WTC11 (cell line): Measurements from ENCODE around the gene CELSR2. TPM values are rescaled to one million over a fixed set of nuclear protein-coding genes. Genes with fewer than 3 reads are reported as not detected.

Experiments
- ATAC-seq: fragments of 200-7000 bp; cut with Tn5 transposase; 2 replicates; pipeline ENCODE4 v1.10.0; 2021; ENCODE audit warnings: mild to moderate bottlenecking, moderate library complexity
- CTCF ChIA-PET: fragments of 300-600 bp; sonication (Branson Sonifier 250); formaldehyde crosslinking; loops from one replicate; lab custom pipeline; 2021; ENCODE audit warnings: antibody characterized with exemption; lab: Charles Lee
- POLR2A ChIA-PET: fragments of 350-600 bp; sonication (Branson Sonifier 250); formaldehyde crosslinking; loops from one replicate; lab custom pipeline; 2021; ENCODE audit warnings: antibody characterized with exemption; lab: Charles Lee
- DNase-seq: peaks from one replicate; pipeline ENCODE4 v3.0.0; 2021; ENCODE audit warnings: low spot score
- H3K27ac Mint-ChIP-seq: 2 replicates; pipeline ENCODE4 v1.8.0; 2021; ENCODE audit warnings: mixed read lengths
- H3K27me3 Mint-ChIP-seq: 2 replicates; pipeline ENCODE4 v1.8.0; 2021; ENCODE audit warnings: low read depth, mild to moderate bottlenecking, moderate library complexity, mixed read lengths
- H3K36me3 Mint-ChIP-seq: 2 replicates; pipeline ENCODE4 v1.8.0; 2021; ENCODE audit warnings: mixed read lengths
- H3K4me1 Mint-ChIP-seq: 2 replicates; pipeline ENCODE4 v1.8.0; 2022; ENCODE audit warnings: mixed read lengths
- H3K4me3 Mint-ChIP-seq: 2 replicates; pipeline ENCODE4 v1.8.0; 2021; ENCODE audit warnings: mild to moderate bottlenecking, moderate library complexity, mixed read lengths
- H3K9me3 Mint-ChIP-seq: 2 replicates; pipeline ENCODE4 v1.8.0; 2021; ENCODE audit warnings: mixed read lengths
- ATF2 ChIP-seq: sonication (generic); formaldehyde crosslinking; IDR thresholded peaks from 2 replicates; pipeline ENCODE4 v1.8.1; 2022; ENCODE audit warnings: low read depth, missing genetic modification reagents, borderline replicate concordance
- ATF3 ChIP-seq: sonication (generic); formaldehyde crosslinking; conservative IDR thresholded peaks from 2 replicates; pipeline ENCODE4 v1.8.1; 2022; ENCODE audit warnings: mild to moderate bottlenecking, missing genetic modification reagents
- E2F5 ChIP-seq: sonication (generic); formaldehyde crosslinking; IDR thresholded peaks from 2 replicates; pipeline ENCODE4 v1.8.1; 2022; ENCODE audit warnings: mild to moderate bottlenecking, moderate library complexity, missing genetic modification reagents
- EMX1 ChIP-seq: fragments of 250-450 bp; sonication (Bioruptor Pico); IDR thresholded peaks from 2 replicates; pipeline ENCODE4 v1.8.0; 2021; ENCODE audit warnings: mild to moderate bottlenecking
- ESRRA ChIP-seq: sonication (generic); formaldehyde crosslinking; IDR thresholded peaks from 2 replicates; pipeline ENCODE4 v1.8.1; 2022; ENCODE audit warnings: mild to moderate bottlenecking, missing genetic modification reagents, borderline replicate concordance
- FOXJ3 ChIP-seq: sonication (generic); formaldehyde crosslinking; IDR thresholded peaks from 2 replicates; pipeline ENCODE4 v1.9.0; 2021; ENCODE audit warnings: missing genetic modification reagents, mild to moderate bottlenecking, borderline replicate concordance
- FOXK1 ChIP-seq: sonication (generic); formaldehyde crosslinking; IDR thresholded peaks from 2 replicates; pipeline ENCODE4 v1.8.0; 2022; ENCODE audit warnings: mild to moderate bottlenecking, moderate library complexity, missing genetic modification reagents
- FOXP4 ChIP-seq: sonication (generic); formaldehyde crosslinking; IDR thresholded peaks from 2 replicates; pipeline ENCODE4 v1.8.0; 2022; ENCODE audit warnings: mild to moderate bottlenecking, missing genetic modification reagents
- GTF2I ChIP-seq: fragments of 250-450 bp; sonication (Bioruptor Pico); conservative IDR thresholded peaks from 2 replicates; pipeline ENCODE4 v1.4.0; 2021; ENCODE audit warnings: mild to moderate bottlenecking
- IRF2 ChIP-seq: sonication (generic); formaldehyde crosslinking; IDR thresholded peaks from 2 replicates; pipeline ENCODE4 v1.8.0; 2022; ENCODE audit warnings: low read depth, missing genetic modification reagents, borderline replicate concordance
- JUN ChIP-seq: sonication (generic); formaldehyde crosslinking; IDR thresholded peaks from 2 replicates; pipeline ENCODE4 v1.8.0; 2023; ENCODE audit warnings: mild to moderate bottlenecking, missing genetic modification reagents
- KAT7 ChIP-seq: sonication (generic); formaldehyde crosslinking; IDR thresholded peaks from 2 replicates; pipeline ENCODE4 v1.8.1; 2023; ENCODE audit warnings: missing genetic modification reagents, mild to moderate bottlenecking, borderline replicate concordance
- MLX ChIP-seq: sonication (generic); formaldehyde crosslinking; IDR thresholded peaks from 2 replicates; pipeline ENCODE4 v1.8.1; 2023; ENCODE audit warnings: mild to moderate bottlenecking, missing genetic modification reagents, moderate library complexity
- NFE2L1 ChIP-seq: sonication (generic); formaldehyde crosslinking; IDR thresholded peaks from 2 replicates; pipeline ENCODE4 v1.8.1; 2023; ENCODE audit warnings: missing genetic modification reagents
- NR1H2 ChIP-seq: sonication (generic); formaldehyde crosslinking; IDR thresholded peaks from 2 replicates; pipeline ENCODE4 v1.9.0; 2021; ENCODE audit warnings: mild to moderate bottlenecking, moderate library complexity, missing genetic modification reagents
- OVOL2 ChIP-seq: fragments of 250-450 bp; sonication (Bioruptor Pico); IDR thresholded peaks from 2 replicates; pipeline ENCODE4 v1.9.0; 2021; ENCODE audit warnings: mild to moderate bottlenecking, borderline replicate concordance
- SOX15 ChIP-seq: fragments of 250-450 bp; sonication (Bioruptor Pico); IDR thresholded peaks from 2 replicates; pipeline ENCODE4 v1.9.0; 2021; ENCODE audit warnings: mild to moderate bottlenecking
- STAT6 ChIP-seq: sonication (generic); formaldehyde crosslinking; conservative IDR thresholded peaks from 2 replicates; pipeline ENCODE4 v1.8.1; 2023; ENCODE audit warnings: mild to moderate bottlenecking, low read depth, missing genetic modification reagents, moderate library complexity
- TEAD1 ChIP-seq: sonication (generic); formaldehyde crosslinking; IDR thresholded peaks from 2 replicates; pipeline ENCODE4 v1.8.0; 2022; ENCODE audit warnings: mild to moderate bottlenecking, missing genetic modification reagents
- ZBTB21 ChIP-seq: sonication (generic); formaldehyde crosslinking; IDR thresholded peaks from 2 replicates; pipeline ENCODE4 v1.8.1; 2023; ENCODE audit warnings: mild to moderate bottlenecking, missing genetic modification reagents, borderline replicate concordance
- ZNF121 ChIP-seq: sonication (generic); formaldehyde crosslinking; IDR thresholded peaks from 2 replicates; pipeline ENCODE4 v1.8.0; 2023; ENCODE audit warnings: missing genetic modification reagents
- ZNF138 ChIP-seq: sonication (generic); formaldehyde crosslinking; conservative IDR thresholded peaks from 2 replicates; pipeline ENCODE4 v1.8.1; 2022; ENCODE audit warnings: mild to moderate bottlenecking, moderate library complexity, missing genetic modification reagents
- ZNF317 ChIP-seq: sonication (generic); formaldehyde crosslinking; IDR thresholded peaks from 2 replicates; pipeline ENCODE4 v1.8.1; 2023; ENCODE audit warnings: low read depth, mild to moderate bottlenecking, moderate library complexity, missing genetic modification reagents, borderline replicate concordance
- ZNF512 ChIP-seq: sonication (generic); formaldehyde crosslinking; IDR thresholded peaks from 2 replicates; pipeline ENCODE4 v1.8.1; 2022; ENCODE audit warnings: missing genetic modification reagents, borderline replicate concordance
- total RNA-seq: library from RNA; stranded (reverse); gene quantifications from 3 replicates; pipeline ENCODE4 v1.2.3, GENCODE V29; 2021

CELSR2 gene
- total RNA-seq, 1 experiment from 2014 or later, result 31.3 TPM

- no peaks in the 10 kb centered on the region for H3K36me3 Mint-ChIP-seq
- no peak for DNase-seq
- peaks cover 13% of the 10 kb centered on the region for H3K4me1 Mint-ChIP-seq
- no peak overlapping the region for H3K27ac Mint-ChIP-seq
- CTCF ChIA-PET, result no interaction called here
- ATAC-seq, result no peak
- TF ChIP-seq ATF2 (no peak), STAT6 (CRISPR knock-in tag) (no peak), ESRRA (CRISPR knock-in tag) (no peak), OVOL2 (CRISPR knock-in tag) (no peak), MLX (no peak), ZNF138 (CRISPR knock-in tag) (no peak), NR1H2 (no peak), FOXK1 (CRISPR knock-in tag) (no peak), SOX15 (CRISPR knock-in tag) (no peak), NFE2L1 (CRISPR knock-in tag) (no peak), ZNF121 (CRISPR knock-in tag) (no peak), TEAD1 (CRISPR knock-in tag) (no peak), ZBTB21 (CRISPR knock-in tag) (no peak), EMX1 (CRISPR knock-in tag) (no peak), JUN (CRISPR knock-in tag) (no peak), ATF3 (CRISPR knock-in tag) (no peak), FOXP4 (no peak), KAT7 (CRISPR knock-in tag) (no peak), FOXJ3 (no peak), GTF2I (no peak)
- H3K9me3 Mint-ChIP-seq, result no peaks in the 10 kb centered on the region
- no peaks in the 10 kb centered on the region for H3K27me3 Mint-ChIP-seq
- POLR2A ChIA-PET, result no interaction called here
- no peak overlapping the region for H3K4me3 Mint-ChIP-seq
Observed at GRCh38 chr1:109294481-109294880, 45.1 kb downstream of the CELSR2 start.

- ChIA-PET POLR2A (interaction anchor here (1.5 to 2.2 kb wide), 2 partner anchors 10 to 13 kb away, joined by 6 to 12 read pairs; partner anchors contain the start of gene PSRC1), CTCF (interaction anchor here (0.5 to 2.1 kb wide), 15 partner anchors 9 to 237 kb away, joined by 3 to 19 read pairs (median 4); partner anchors contain the start of genes CELSR2, MYBPHL, PSRC1 and SARS1)
- H3K36me3 Mint-ChIP-seq, result no peaks in the 10 kb centered on the region
- peaks cover 15% of the 10 kb centered on the region for H3K4me1 Mint-ChIP-seq
- TF ChIP-seq IRF2 (CRISPR knock-in tag) (no peak), ZNF512 (no peak), E2F5 (no peak), ZNF317 (CRISPR knock-in tag) (no peak)
- H3K9me3 Mint-ChIP-seq, result no peaks in the 10 kb centered on the region
- no peak overlapping the region for H3K27ac Mint-ChIP-seq
- H3K4me3 Mint-ChIP-seq, result no peak overlapping the region
- ATAC-seq, result peak; percentile 63
- no peaks in the 10 kb centered on the region for H3K27me3 Mint-ChIP-seq
- no peak for DNase-seq
Observed at GRCh38 chr1:109295712-109296415, 46.5 kb downstream of the CELSR2 start.
